BE2C (cell line): ENCODE measurements around the gene NFIC.

Experiments used
- DNase-seq: peaks from one replicate; pipeline ENCODE4 v3.0.0-alpha.2; 2020
- H3K27me3 ChIP-seq: fragments of 250-450 bp; sonication (Bioruptor Pico); 2 replicates; pipeline ENCODE4 v1.5.1; 2020; ENCODE audit warnings: mild to moderate bottlenecking
- H3K36me3 ChIP-seq: fragments of 250-450 bp; sonication (Bioruptor Pico); 2 replicates; pipeline ENCODE4 v1.5.1; 2020; ENCODE audit warnings: mild to moderate bottlenecking
- H3K4me1 ChIP-seq: fragments of 250-450 bp; sonication (Bioruptor Pico); 2 replicates; pipeline ENCODE4 v1.5.1; 2020
- H3K4me3 ChIP-seq: 2 replicates; pipeline ENCODE4 v1.5.1; 2011; ENCODE audit warnings: low read depth, low read length
- H3K9me3 ChIP-seq: fragments of 250-450 bp; sonication (Bioruptor Pico); 2 replicates; pipeline ENCODE4 v1.5.1; 2020
- CTCF ChIP-seq: IDR thresholded peaks from 2 replicates; pipeline ENCODE4 v1.5.1; 2012; ENCODE audit warnings: mild to moderate bottlenecking, low read depth, low read length

Gene NFIC

GRCh38 chr19:3357271-3357991, 9.0 kb upstream of the NFIC start:
- H3K9me3 ChIP-seq, result no peaks in the 10 kb centered on the region
- TF ChIP-seq CTCF, result no peak
- peaks cover 5% of the 10 kb centered on the region for H3K4me1 ChIP-seq
- H3K27me3 ChIP-seq, result no peaks in the 10 kb centered on the region
- no peak overlapping the region for H3K4me3 ChIP-seq
- DNase-seq, result no peak
- H3K36me3 ChIP-seq, result no peaks in the 10 kb centered on the region

GRCh38 chr19:3357992-3358688, 8.2 kb upstream of the NFIC start:
- no peaks in the 10 kb centered on the region for H3K36me3 ChIP-seq
- peaks cover 5% of the 10 kb centered on the region for H3K4me1 ChIP-seq
- no peaks in the 10 kb centered on the region for H3K27me3 ChIP-seq
- H3K4me3 ChIP-seq, result peak overlapping the region; percentile 65
- no peak for TF ChIP-seq CTCF
- no peak for DNase-seq
- H3K9me3 ChIP-seq, result no peaks in the 10 kb centered on the region

GRCh38 chr19:3358689-3359014, 7.7 kb upstream of the NFIC start:
- H3K27me3 ChIP-seq, result no peaks in the 10 kb centered on the region

GRCh38 chr19:3359015-3359918, 7.1 kb upstream of the NFIC start:
- H3K36me3 ChIP-seq, result no peaks in the 10 kb centered on the region
- peak; percentile 56 for DNase-seq
- TF ChIP-seq CTCF, result no peak
- peaks cover 5% of the 10 kb centered on the region for H3K4me1 ChIP-seq
- peak overlapping the region; percentile 65 for H3K4me3 ChIP-seq
- no peaks in the 10 kb centered on the region for H3K27me3 ChIP-seq
- no peaks in the 10 kb centered on the region for H3K9me3 ChIP-seq

More at GRCh38 chr19:3358689-3359014, 7.7 kb upstream of the NFIC start:
- DNase-seq, result no peak
- H3K4me3 ChIP-seq, result peak overlapping the region; percentile 65
- H3K9me3 ChIP-seq, result no peaks in the 10 kb centered on the region
- H3K4me1 ChIP-seq, result peaks cover 5% of the 10 kb centered on the region
- no peaks in the 10 kb centered on the region for H3K36me3 ChIP-seq
- no peak for TF ChIP-seq CTCF

GRCh38 chr19:3359919-3360420, 6.4 kb upstream of the NFIC start:
- Histone ChIP-seq H3K4me1 (peaks cover 5% of the 10 kb centered on the region), H3K9me3 (no peaks in the 10 kb centered on the region), H3K36me3 (no peaks in the 10 kb centered on the region), H3K27me3 (no peaks in the 10 kb centered on the region), H3K4me3 (peak overlapping the region; percentile 83)
- no peak for DNase-seq
- TF ChIP-seq CTCF, result no peak
